Melanocyte of skin (primary cell): ENCODE measurements around the gene CD101. TPM values are rescaled to one million over a fixed set of nuclear protein-coding genes. Genes with fewer than 3 reads are reported as not detected.

ENCODE experiments used
- small RNA-seq, 2 donors: library from RNA; depleted of rRNA; stranded (forward); fragments of <200 nt; gene quantifications; one replicate each; pipeline ENCODE3, GENCODE V24; 2012
- total RNA-seq, 2 donors: library from RNA; depleted of rRNA; stranded (reverse); fragments of >200 nt; gene quantifications; 2 replicates each; pipeline ENCODE4 v1.2.3, GENCODE V29; 2012

The CD101 gene
- total RNA-seq: under 1 TPM; 0.69 to 1.00 TPM

GRCh38 chr1:117001254-117001927 is at the start of gene CD101:
Gene CD101, plus strand, starts transcription at chr1:117001760. Its CDS starts 58 bp downstream, at chr1:117001818.

GRCh38 chr1:117059678-117060440 is 58.3 kb downstream of the CD101 start, which contains the start of gene TTF2:
Gene TTF2, plus strand, starts transcription at chr1:117060326. Its CDS starts 21 bp downstream, at chr1:117060347.

Small RNA genes lying within 50 kb of the gene (small RNA-seq; reads per million reads assigned to genes)
- gene RNA5SP55: 0 reads per million in 2 donors

Other genes starting within 250 kb of the CD101 start
- not detected for gene CD2, start 247.3 kb upstream of the CD101 start, total RNA-seq
- gene PTGFRN, start 91.8 kb upstream of the CD101 start, total RNA-seq: 10 to 100 TPM; 42.0 to 62.3 TPM
- 10 to 100 TPM; 27.5 to 31.6 TPM for gene TTF2, start 58.6 kb downstream of the CD101 start, total RNA-seq
- gene TRIM45, start 120.0 kb downstream of the CD101 start, total RNA-seq: 1 to 10 TPM; 1.3 to 2.8 TPM
- under 1 TPM; under 0.01 TPM for gene VTCN1, start 209.2 kb downstream of the CD101 start, total RNA-seq